Ascending aorta (tissue), 2 donors: Measurements from ENCODE around the gene LCLAT1. TPM values are rescaled to one million over a fixed set of nuclear protein-coding genes. Genes with fewer than 3 reads are reported as not detected.
"Not testable (repeated sequence)": the region's sequence is repeated elsewhere in the genome, so short reads cannot be mapped to it uniquely, and the experiment has no call there.

Source experiments
- DNase-seq, 2 donors: peaks; one replicate each; pipeline ENCODE4 v3.0.0-alpha.2; 2019; ENCODE audit warnings: low spot score in 2 of 2
- H3K27ac ChIP-seq, 2 donors: fragments of 200-600 bp; sonication (generic); one replicate each; pipeline ENCODE4 v1.5.1; 2016 to 2017; ENCODE audit warnings: mild to moderate bottlenecking in 1 of 2
- H3K27me3 ChIP-seq: fragments of 200-600 bp; sonication (generic); one replicate; pipeline ENCODE4 v1.5.1; 2017
- H3K36me3 ChIP-seq, 2 donors: fragments of 200-600 bp; sonication (generic); one replicate each; pipeline ENCODE4 v1.5.1; 2016
- H3K4me1 ChIP-seq, 2 donors: fragments of 200-600 bp; sonication (generic); one replicate each; pipeline ENCODE4 v1.5.1; 2016 to 2017; ENCODE audit warnings: mild to moderate bottlenecking in 1 of 2
- H3K4me3 ChIP-seq, 2 donors: fragments of 200-600 bp; sonication (generic); one replicate each; pipeline ENCODE4 v1.5.1; 2016 to 2017; ENCODE audit warnings: mild to moderate bottlenecking in 1 of 2
- H3K9me3 ChIP-seq, 2 donors: fragments of 200-600 bp; sonication (generic); one replicate each; pipeline ENCODE4 v1.5.1; 2016
- CTCF ChIP-seq, 3 experiments: fragments of 200-600 bp in 2 of 3; fragments of 450-650 bp in 1 of 3; sonication (generic) in 2 of 3; IDR thresholded peaks; one replicate each; pipeline ENCODE4 v1.5.1; 2016 to 2019; ENCODE audit warnings: antibody characterized with exemption in 3 of 3, mild to moderate bottlenecking in 1 of 3, moderate library complexity in 1 of 3
- intact Hi-C: fragments of 100-400 bp; cut with DNase I; formaldehyde crosslinking; loops from one replicate; pipeline ENCODE4 v1.15.1; 2023
- total RNA-seq: library from RNA; depleted of rRNA; stranded (reverse); fragments of >200 nt; gene quantifications from one replicate; pipeline ENCODE4 v1.1.0, GENCODE V29; 2016

The LCLAT1 gene
- total RNA-seq, 1 donor from 2014 or later, result 9.8 TPM

GRCh38 chr2:30511122-30512083 lies 64.4 kb downstream of the LCLAT1 start:
- Histone ChIP-seq H3K27me3 (no peaks in the 10 kb centered on the region), H3K4me1 (no peaks in the 10 kb centered on the region), H3K27ac (no peak overlapping the region), H3K36me3 (no peaks in the 10 kb centered on the region), H3K4me3 (no peak overlapping the region), H3K9me3 (no peaks in the 10 kb centered on the region)
- intact Hi-C loops, result no loop called here
- no peak for TF ChIP-seq CTCF (IDR thresholded peaks at IDR 0.05)
- no peak for DNase-seq

- no peaks in the 10 kb centered on the region for H3K4me1 ChIP-seq
- no peak for TF ChIP-seq CTCF (IDR thresholded peaks at IDR 0.05)
- no peak for DNase-seq
- intact Hi-C loops, result no loop called here
- H3K4me3 ChIP-seq, result no peak overlapping the region
- H3K36me3 ChIP-seq, result no peaks in the 10 kb centered on the region
- H3K27me3 ChIP-seq, result no peaks in the 10 kb centered on the region
- H3K9me3 ChIP-seq, result no peaks in the 10 kb centered on the region
- no peak overlapping the region for H3K27ac ChIP-seq
Measured at GRCh38 chr2:30512243-30512886, 65.3 kb downstream of the LCLAT1 start.

GRCh38 chr2:30513649-30514048 lies 66.6 kb downstream of the LCLAT1 start:
- intact Hi-C loops, H3K4me1 ChIP-seq, DNase-seq, H3K27ac ChIP-seq, H3K4me3 ChIP-seq, H3K9me3 ChIP-seq, H3K36me3 ChIP-seq, H3K27me3 ChIP-seq: not testable (repeated sequence)

GRCh38 chr2:30514134-30514847 lies 67.2 kb downstream of the LCLAT1 start:
- no peak for DNase-seq
- H3K4me3 ChIP-seq, result no peak overlapping the region
- no peak for TF ChIP-seq CTCF (IDR thresholded peaks at IDR 0.05)
- intact Hi-C loops, result no loop called here
- H3K27me3 ChIP-seq, result no peaks in the 10 kb centered on the region
- H3K4me1 ChIP-seq, result no peaks in the 10 kb centered on the region
- H3K9me3 ChIP-seq, result no peaks in the 10 kb centered on the region
- H3K27ac ChIP-seq, result no peak overlapping the region
- peaks cover under 1 to 2% of the 10 kb centered on the region in 2 donors for H3K36me3 ChIP-seq

- H3K27me3 ChIP-seq, result no peaks in the 10 kb centered on the region
- peaks cover 6 to 9% of the 10 kb centered on the region in 2 donors for H3K36me3 ChIP-seq
- TF ChIP-seq CTCF (IDR thresholded peaks at IDR 0.05), result no peak
- no peaks in the 10 kb centered on the region for H3K4me1 ChIP-seq
- no peak for DNase-seq
- H3K9me3 ChIP-seq, result no peaks in the 10 kb centered on the region
- H3K4me3 ChIP-seq, result no peak overlapping the region
- no peak overlapping the region for H3K27ac ChIP-seq
- intact Hi-C loops, result no loop called here
Measured at GRCh38 chr2:30514848-30515435, 67.9 kb downstream of the LCLAT1 start.
